ENCODE measurements around the gene TIAM1.

TIAM1 gene

GRCh38 chr21:31130821-31131220 lies 213.2 kb downstream of the TIAM1 start:
- no peak for DNase-seq

GRCh38 chr21:31128234-31128633 lies 215.8 kb downstream of the TIAM1 start:
- no peak for DNase-seq

GRCh38 chr21:31124010-31124409 lies 220.1 kb downstream of the TIAM1 start:
- no peak for DNase-seq

- no peak for DNase-seq
These were observed 224.9 kb downstream of the TIAM1 start for GRCh38 chr21:31119199-31119598.

GRCh38 chr21:31117128-31117916 lies 226.7 kb downstream of the TIAM1 start:
- no peak for DNase-seq

- no peak for DNase-seq
These were observed 228.8 kb downstream of the TIAM1 start for GRCh38 chr21:31115249-31115648.

GRCh38 chr21:31111093-31111492 lies 233.0 kb downstream of the TIAM1 start:
- no peak for DNase-seq

GRCh38 chr21:31110430-31110829 lies 233.6 kb downstream of the TIAM1 start:
- no peak for DNase-seq

GRCh38 chr21:31107871-31108270 lies 236.2 kb downstream of the TIAM1 start:
- no peak for DNase-seq

- DNase-seq, result no peak
These were observed 236.8 kb downstream of the TIAM1 start for GRCh38 chr21:31107176-31107785.

- DNase-seq, result no peak
These were observed 240.3 kb downstream of the TIAM1 start for GRCh38 chr21:31103571-31104265.

- DNase-seq, result no peak
These were observed 240.9 kb downstream of the TIAM1 start for GRCh38 chr21:31103163-31103562.

- no peak for DNase-seq
These were observed 244.9 kb downstream of the TIAM1 start for GRCh38 chr21:31099122-31099521.

GRCh38 chr21:31098576-31099005 lies 245.5 kb downstream of the TIAM1 start:
- peak; percentile 37 for DNase-seq

- DNase-seq, result no peak
These were observed 251.0 kb downstream of the TIAM1 start for GRCh38 chr21:31092832-31093625.

GRCh38 chr21:31090376-31090775 lies 253.7 kb downstream of the TIAM1 start:
- DNase-seq, result no peak

- DNase-seq, result no peak
These were observed 255.6 kb downstream of the TIAM1 start for GRCh38 chr21:31088474-31088751.

GRCh38 chr21:31087639-31088473 lies 256.2 kb downstream of the TIAM1 start:
- DNase-seq, result peak; percentile 40

GRCh38 chr21:31084689-31085088 lies 259.4 kb downstream of the TIAM1 start:
- DNase-seq, result no peak

GRCh38 chr21:31078796-31079195 lies 265.3 kb downstream of the TIAM1 start:
- DNase-seq, result no peak

GRCh38 chr21:31078216-31078615 lies 265.8 kb downstream of the TIAM1 start:
- no peak for DNase-seq

- DNase-seq, result no peak
These were observed 268.2 kb downstream of the TIAM1 start for GRCh38 chr21:31075848-31076247.

Data from KG1 (cell line).